GM19099 (cell line): ENCODE measurements around the gene RBM26.

Experiments
- POLR2A ChIP-seq: IDR thresholded peaks from 3 replicates; pipeline ENCODE4 v1.6.1; 2011; ENCODE audit warnings: low read depth; ENCODE audit not compliant: insufficient read length; ENCODE audit errors: extremely low read depth

Gene RBM26

GRCh38 chr13:79376843-79377242 lies 29.2 kb downstream of the RBM26 start:
- no peak for TF ChIP-seq POLR2A

DNA sequence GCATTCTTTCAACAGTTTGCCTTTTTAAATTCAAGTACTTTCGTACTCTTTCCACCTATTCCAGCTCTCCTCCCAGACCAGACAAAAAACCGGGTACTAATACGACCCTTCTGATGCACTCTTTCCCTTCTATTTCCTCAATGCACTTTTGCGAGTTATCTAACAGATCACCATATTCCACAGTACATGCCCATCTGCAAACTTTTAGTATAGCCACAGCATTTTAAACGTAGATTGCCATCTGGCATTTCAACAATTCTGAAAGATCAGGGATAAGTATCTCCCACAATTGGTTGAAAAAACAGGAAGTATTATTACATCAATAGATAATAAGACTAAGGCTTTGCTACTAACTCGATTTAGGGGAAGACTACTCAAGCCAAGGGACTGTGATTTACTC lies 31.5 kb downstream of the RBM26 start:
- no peak for TF ChIP-seq POLR2A

DNA sequence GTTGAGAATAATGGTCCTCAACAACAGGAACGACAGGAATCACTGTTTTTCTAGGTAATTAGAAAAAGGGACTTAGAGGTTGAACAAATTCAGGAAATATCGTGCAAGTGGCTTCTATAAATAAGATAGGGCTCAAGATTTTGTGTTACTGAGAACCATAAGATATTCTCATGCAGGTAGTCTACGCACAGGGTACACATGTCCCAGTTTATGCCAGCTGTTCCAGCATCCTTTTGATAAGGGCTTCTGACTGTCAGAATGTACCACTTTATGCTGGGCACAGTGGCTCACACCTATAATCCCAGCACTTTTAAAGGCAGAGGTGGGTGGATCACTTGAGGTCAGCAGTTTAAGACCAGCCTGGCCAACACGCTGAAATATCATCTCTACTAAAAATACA lies 32.1 kb downstream of the RBM26 start:
- TF ChIP-seq POLR2A, result no peak

DNA sequence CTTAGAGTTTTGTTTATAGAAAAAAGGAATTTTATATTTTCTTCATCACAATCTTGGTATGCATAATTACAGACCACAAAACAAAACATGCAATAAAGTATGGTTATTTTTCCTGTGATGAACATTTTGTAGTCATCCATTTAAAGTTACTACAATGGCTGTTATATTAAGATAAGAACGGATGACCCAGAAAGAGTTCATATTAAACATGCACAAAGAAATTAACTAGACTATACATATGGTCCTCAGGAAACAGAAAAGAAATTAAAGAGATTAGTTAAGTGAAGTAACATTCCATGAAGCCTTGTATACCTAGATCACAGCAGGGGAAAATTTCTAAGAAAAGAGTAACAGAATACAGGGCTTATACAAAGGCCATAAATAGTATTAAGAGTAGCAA lies 36.8 kb downstream of the RBM26 start:
- TF ChIP-seq POLR2A, result no peak

GRCh38 chr13:79365981-79366380 lies 40.1 kb downstream of the RBM26 start:
- TF ChIP-seq POLR2A, result no peak

DNA sequence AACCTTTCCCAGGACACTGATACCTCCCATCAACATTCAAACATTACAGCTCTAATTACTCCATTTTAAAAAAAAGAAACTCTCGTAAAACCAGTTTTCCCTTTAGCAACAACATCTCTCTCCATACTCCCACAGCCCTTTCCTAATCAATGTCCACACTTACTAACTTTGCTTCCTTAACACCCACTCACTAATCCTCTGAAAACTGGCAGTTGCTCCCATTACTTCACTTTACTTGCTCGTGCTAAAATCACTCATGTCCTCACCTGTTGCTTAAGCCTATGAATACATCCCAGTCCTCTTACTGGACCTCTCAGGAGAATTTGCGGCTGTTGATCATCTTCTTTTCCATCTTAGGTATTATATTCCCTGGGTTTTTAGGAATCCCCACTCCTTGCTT lies 44.8 kb downstream of the RBM26 start:
- TF ChIP-seq POLR2A, result no peak

- no peak for TF ChIP-seq POLR2A
Observed at GRCh38 chr13:79360095-79360494, 46.0 kb downstream of the RBM26 start.

DNA sequence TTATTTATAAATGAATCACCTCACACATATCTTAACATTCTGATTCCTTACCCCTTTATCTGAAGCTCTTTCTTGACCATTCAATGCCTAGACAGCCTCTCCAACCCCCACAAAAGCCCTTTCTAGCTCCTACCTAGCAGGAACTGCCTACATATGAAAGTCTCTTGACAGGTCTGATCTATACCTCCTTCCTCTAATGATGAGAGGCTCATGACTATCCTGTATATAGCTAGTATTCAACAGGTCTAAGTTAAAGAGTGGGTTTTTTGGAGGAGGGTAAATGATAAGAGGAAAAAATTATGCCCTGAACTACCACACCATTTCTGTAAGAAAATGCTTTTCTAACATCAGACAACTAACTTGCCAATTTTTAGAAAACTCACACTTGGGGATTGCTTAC lies 47.0 kb downstream of the RBM26 start:
- TF ChIP-seq POLR2A, result no peak

DNA sequence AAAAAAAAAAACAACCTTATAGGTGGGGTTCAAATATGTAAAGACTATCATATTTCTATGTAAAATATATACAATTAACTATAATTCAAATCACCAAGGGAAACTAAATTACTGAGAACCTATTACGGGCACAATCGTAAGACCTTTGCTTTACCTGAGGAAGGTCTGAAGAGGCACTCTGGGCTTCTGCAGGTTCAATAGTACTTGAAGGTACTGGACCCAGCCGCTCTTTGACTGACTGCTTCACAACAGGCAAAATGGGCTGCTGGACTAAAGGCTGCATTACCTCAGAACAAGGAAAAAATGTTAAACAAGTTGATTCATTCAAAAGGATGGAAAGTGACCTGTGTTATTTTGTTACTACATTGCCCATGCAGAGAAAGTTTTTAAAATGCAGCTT lies 51.8 kb downstream of the RBM26 start:
- TF ChIP-seq POLR2A, result no peak

GRCh38 chr13:79353693-79354092 lies 52.4 kb downstream of the RBM26 start:
- no peak for TF ChIP-seq POLR2A

DNA sequence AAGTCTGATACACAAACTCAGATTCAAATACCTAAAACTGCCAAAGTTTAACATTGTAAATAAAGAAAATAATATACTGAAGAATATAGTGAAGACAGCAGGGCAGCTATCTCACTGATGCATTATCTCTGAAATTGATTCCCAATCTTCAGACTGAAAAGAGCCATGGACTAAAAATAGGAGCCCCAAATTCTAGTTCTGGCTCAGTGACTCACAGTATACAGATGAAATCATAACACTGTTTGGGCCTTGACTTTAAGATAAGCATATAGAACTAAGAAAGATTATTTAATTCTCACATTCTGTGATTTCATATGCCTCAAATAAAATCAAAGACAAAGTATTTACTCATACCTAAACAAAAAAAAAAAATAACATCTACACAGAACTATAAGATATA lies 53.9 kb downstream of the RBM26 start:
- TF ChIP-seq POLR2A, result no peak

GRCh38 chr13:79349011-79349410 lies 57.0 kb downstream of the RBM26 start:
- no peak for TF ChIP-seq POLR2A

- TF ChIP-seq POLR2A, result no peak
Observed at GRCh38 chr13:79346300-79346914, 59.6 kb downstream of the RBM26 start.

DNA sequence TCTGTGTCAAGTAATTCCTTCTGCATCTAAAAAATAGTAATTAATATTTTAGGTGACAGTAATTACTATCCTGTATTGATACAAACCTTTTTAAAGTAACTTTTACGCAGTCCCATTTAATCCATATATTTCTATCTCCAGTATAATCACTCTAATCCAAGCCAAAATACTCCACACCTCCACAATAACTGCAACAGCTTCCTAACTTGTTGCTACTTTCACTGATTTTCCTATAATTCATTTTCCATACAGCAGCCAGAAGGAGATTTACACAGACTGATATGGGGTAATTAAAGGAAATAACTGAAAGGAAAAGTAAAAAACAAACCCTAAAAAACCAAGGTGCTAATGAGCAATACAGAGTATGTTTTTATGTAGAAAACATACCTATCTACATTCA lies 64.9 kb downstream of the RBM26 start:
- TF ChIP-seq POLR2A, result no peak

GRCh38 chr13:79340490-79340889 lies 65.6 kb downstream of the RBM26 start:
- TF ChIP-seq POLR2A, result no peak

GRCh38 chr13:79338343-79338742 lies 67.7 kb downstream of the RBM26 start:
- no peak for TF ChIP-seq POLR2A

GRCh38 chr13:79336966-79337365 lies 69.1 kb downstream of the RBM26 start:
- TF ChIP-seq POLR2A, result no peak
